Measurements from ENCODE around the gene BIN1. TPM values are rescaled to one million over a fixed set of nuclear protein-coding genes. Genes with fewer than 3 reads are reported as not detected.

The BIN1 gene
- total RNA-seq, 2 donors from 2014 or later: 49.2 to 84.8 TPM

- no peak for DNase-seq (ENCODE audit: low spot score)
- intact Hi-C loops (cut with DNase I): no loop called here
Measured at GRCh38 chr2:126999106-126999756, 107.7 kb downstream of the BIN1 start.

GRCh38 chr2:126998486-126998885 is 108.5 kb downstream of the BIN1 start:
- intact Hi-C loops (cut with DNase I): no loop called here
- no peak for DNase-seq (ENCODE audit: low spot score)

Other genes with a start within 250 kb of the BIN1 start
- not detected for gene TEX51, start 208.3 kb downstream of the BIN1 start, total RNA-seq
- gene CYP27C1, start 113.1 kb upstream of the BIN1 start, total RNA-seq: under 1 TPM; 0.29 to 0.88 TPM
- gene ERCC3, start 187.0 kb upstream of the BIN1 start, total RNA-seq: 10 to 100 TPM; 28.2 to 30.3 TPM